Activated CD8-positive, alpha-beta memory T cell treated with anti-CD3 and anti-CD28 coated beads, Interleukin-2, amount 50 U/mL, for 1 hour (primary cell): ENCODE measurements around the gene GPR148.

Experiments used
- DNase-seq: peaks from one replicate; pipeline ENCODE4 v3.0.0-alpha.2; 2020; ENCODE audit errors: extremely low read depth

GPR148 gene

DNA sequence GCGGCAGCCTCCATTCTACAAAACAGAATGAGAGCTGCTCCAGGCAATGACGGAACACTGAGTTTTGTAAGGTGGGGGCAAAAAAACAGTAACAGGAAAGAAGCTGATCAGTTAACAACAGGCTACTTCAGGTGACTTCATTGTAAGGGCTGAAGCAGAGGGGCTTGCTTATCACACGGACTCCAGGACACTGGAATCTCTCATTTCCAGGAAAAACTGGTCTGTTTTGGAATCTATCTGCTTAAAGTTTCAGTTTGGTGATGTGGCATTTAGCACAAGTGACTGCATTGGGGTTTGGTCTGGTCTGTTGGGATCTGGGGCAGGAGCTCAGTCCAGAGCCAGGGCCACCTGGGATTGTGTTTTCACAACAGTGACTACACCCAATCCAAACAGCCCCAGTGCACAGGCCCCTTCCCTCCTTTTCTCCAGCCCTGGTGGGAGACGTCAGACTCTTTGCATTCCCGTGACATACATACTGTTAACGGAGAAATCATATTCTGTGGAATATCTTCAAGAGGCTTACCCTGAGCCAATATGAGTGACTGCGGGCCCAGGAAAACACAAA lies 40.6 kb downstream of the GPR148 start:
- DNase-seq: no peak

DNA sequence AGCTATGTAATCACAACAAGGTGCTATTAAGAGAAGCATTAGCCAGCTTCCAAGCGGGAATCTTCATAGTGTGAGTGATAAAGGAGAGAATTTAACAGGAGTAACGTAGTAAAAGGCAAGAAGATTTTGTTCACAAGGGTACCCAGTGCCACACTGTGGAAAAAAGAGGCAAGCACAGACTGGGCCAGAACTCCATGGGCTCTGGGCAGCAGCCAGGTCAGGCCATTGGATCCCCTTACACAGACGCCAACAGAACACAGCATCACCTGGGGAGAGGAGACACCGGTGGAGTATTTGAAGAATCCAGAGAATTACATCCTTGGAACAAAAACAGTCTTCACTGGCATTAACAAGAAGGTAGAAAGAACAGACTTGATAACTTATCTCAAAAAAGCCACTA lies 47.7 kb downstream of the GPR148 start:
- no peak for DNase-seq

DNA sequence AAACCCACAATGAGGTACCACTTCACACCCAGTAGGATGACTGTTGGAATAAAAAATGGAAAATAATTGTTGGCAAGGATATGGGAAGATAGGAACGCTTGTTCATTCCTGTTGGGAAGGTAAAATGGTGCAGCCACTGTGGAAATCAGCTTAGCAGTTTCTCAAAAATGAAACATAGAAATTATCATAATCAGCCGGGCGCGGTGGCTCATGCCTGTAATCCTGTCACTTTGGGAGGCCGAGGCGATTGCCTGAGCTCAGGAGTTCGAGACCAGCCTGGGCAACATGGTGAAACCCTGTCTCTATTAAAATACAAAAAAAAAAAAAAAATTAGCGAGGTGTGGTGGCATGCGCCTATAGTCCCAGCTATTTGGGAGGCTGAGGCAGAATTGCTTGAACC lies 49.9 kb downstream of the GPR148 start:
- DNase-seq: no peak
